ENCODE results near the gene MORC2. TPM values are rescaled to one million over a fixed set of nuclear protein-coding genes. Genes with fewer than 3 reads are reported as not detected.

MORC2 gene
- total and polyA plus RNA-seq, 8 donors: 4.4 to 64.8 (median 17.0) TPM

DNA sequence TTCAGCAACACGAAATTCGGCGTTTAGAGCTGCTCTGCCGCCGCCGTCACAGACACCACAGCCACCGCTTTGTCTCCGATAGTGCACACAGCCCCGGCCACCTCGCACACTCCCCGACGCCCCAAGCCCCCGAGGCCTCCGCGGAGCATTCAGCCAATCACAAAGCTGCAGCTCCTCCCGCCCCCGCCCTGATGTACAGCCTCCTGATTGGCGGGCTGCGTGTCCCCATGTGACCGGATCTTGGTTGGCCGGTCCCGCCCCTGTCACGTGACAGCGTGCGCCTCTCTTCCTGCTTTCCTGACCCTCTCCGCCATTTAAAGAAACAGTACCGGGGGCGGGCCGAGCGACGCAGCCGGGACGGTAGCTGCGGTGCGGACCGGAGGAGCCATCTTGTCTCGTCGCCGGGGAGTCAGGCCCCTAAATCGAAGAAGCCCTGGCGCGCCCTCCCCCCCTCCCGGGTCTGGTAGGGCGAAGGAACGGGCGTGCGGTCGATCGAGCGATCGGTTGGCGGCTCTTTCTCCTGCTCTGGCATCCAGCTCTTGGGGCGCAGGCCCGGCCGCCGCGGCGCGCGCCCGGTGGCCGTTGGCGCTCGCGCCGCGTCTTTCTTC lies 454 bp upstream of the MORC2 start, which contains the start of gene TUG1:
Gene TUG1 (plus strand): TSS at position 342 of the 608 bp plus-strand sequence.
- intact Hi-C loops (cut with DNase I; ENCODE audit: low total_unique reads): no loop called here
- Histone ChIP-seq H3K27me3 (no peaks in the 10 kb centered on the region), H3K9me3 (peaks cover 11 to 36% (median 22%) of the 10 kb centered on the region in 4 donors), H3K4me1 (peaks cover 18 to 66% (median 37%) of the 10 kb centered on the region in 4 donors), H3K36me3 (peaks cover 25 to 34% (median 29%) of the 10 kb centered on the region in 4 donors), H3K4me3 (peak within 1 kb of the TSS; percentile 73 to 88 (median 85)), H3K27ac (peak within 1 kb of the TSS; percentile 88 to 98 (median 95))
- WGBS, 5 donors: 0 to 1% (median 0%) methylated on average over 11 to 67 of the region's 67 CpGs
- TF ChIP-seq POLR2A (IDR thresholded peaks at IDR 0.05) (peak in 2 of 4 donors; percentile 32 to 76), POLR2AphosphoS5 (IDR thresholded peaks at IDR 0.05) (peak; percentile 93 to 98 (median 96)), EP300 (IDR thresholded peaks at IDR 0.05) (no peak)
- TF ChIP-seq, protein P1, sequence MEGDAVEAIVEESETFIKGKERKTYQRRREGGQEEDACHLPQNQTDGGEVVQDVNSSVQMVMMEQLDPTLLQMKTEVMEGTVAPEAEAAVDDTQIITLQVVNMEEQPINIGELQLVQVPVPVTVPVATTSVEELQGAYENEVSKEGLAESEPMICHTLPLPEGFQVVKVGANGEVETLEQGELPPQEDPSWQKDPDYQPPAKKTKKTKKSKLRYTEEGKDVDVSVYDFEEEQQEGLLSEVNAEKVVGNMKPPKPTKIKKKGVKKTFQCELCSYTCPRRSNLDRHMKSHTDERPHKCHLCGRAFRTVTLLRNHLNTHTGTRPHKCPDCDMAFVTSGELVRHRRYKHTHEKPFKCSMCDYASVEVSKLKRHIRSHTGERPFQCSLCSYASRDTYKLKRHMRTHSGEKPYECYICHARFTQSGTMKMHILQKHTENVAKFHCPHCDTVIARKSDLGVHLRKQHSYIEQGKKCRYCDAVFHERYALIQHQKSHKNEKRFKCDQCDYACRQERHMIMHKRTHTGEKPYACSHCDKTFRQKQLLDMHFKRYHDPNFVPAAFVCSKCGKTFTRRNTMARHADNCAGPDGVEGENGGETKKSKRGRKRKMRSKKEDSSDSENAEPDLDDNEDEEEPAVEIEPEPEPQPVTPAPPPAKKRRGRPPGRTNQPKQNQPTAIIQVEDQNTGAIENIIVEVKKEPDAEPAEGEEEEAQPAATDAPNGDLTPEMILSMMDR (IDR thresholded peaks at IDR 0.05): peak in 1 of 7 experiments; percentile 22
- DNase-seq: peak; percentile 98 to 100

DNA sequence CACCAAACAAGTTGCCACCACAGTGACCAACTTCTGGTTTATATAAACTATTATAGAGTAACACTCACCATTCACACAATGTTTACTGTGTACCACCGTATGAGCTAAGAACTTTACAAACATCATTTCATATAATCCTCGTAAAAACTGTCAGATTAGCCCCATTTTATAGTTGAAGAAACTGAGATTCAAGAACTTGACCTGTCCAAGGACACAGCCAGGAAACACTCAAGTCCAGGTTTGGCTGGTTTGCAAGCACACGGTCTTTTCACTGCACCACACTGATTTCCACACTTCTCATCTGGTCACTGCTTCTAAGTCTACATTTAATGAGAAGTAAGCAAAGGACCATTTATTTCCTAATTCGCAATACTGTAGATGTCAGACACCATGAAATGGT lies 3.7 kb downstream of the MORC2 start:
- no peak overlapping the region for H3K27ac ChIP-seq
- WGBS, 5 donors: 84 to 91% (median 87%) methylated on average over 4 of the region's 4 CpGs
- intact Hi-C loops (cut with DNase I; ENCODE audit: low total_unique reads): no loop called here
- no peaks in the 10 kb centered on the region for H3K36me3 ChIP-seq
- no peak for TF ChIP-seq POLR2A (IDR thresholded peaks at IDR 0.05)
- TF ChIP-seq POLR2AphosphoS5 (IDR thresholded peaks at IDR 0.05): no peak
- TF ChIP-seq, protein P1 (IDR thresholded peaks at IDR 0.05): no peak
- no peak for TF ChIP-seq EP300 (IDR thresholded peaks at IDR 0.05)
- peaks cover 6 to 47% (median 24%) of the 10 kb centered on the region in 4 donors for H3K4me1 ChIP-seq
- no peaks in the 10 kb centered on the region for H3K27me3 ChIP-seq
- no peaks in the 10 kb centered on the region for H3K9me3 ChIP-seq
- no peak for DNase-seq
- no peak overlapping the region for H3K4me3 ChIP-seq

DNA sequence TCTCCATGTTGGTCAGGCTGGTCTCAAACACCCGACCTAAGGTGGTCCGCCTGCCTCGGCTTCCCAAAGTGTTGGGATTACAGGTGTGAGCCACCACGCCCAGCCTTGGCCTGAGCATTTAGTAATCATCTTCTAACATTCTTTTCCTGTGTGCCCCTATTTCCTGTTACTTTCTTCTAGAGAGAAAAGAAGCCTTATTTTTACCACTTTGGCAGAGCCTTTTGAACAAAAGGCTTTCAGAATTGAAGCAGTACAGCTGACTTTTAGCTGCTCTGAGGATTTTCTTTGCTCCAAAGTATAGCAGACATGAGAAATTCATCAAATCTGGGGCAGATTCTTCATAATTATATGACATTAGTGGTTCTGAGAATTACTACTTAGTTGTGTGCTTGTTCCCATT lies 13.4 kb downstream of the MORC2 start:
- no peak overlapping the region for H3K27ac ChIP-seq
- H3K36me3 ChIP-seq: peaks cover 4 to 70% (median 62%) of the 10 kb centered on the region in 4 donors
- no peak for DNase-seq
- no peaks in the 10 kb centered on the region for H3K9me3 ChIP-seq
- H3K4me3 ChIP-seq: no peak overlapping the region
- TF ChIP-seq POLR2AphosphoS5 (IDR thresholded peaks at IDR 0.05): no peak
- TF ChIP-seq, protein P1 (IDR thresholded peaks at IDR 0.05): no peak
- TF ChIP-seq EP300 (IDR thresholded peaks at IDR 0.05): no peak
- H3K27me3 ChIP-seq: no peaks in the 10 kb centered on the region
- intact Hi-C loops (cut with DNase I; ENCODE audit: low total_unique reads): no loop called here
- 92 to 98% (median 96%) methylated on average over 4 of the region's 4 CpGs for WGBS, 5 donors
- H3K4me1 ChIP-seq: no peaks in the 10 kb centered on the region

DNA sequence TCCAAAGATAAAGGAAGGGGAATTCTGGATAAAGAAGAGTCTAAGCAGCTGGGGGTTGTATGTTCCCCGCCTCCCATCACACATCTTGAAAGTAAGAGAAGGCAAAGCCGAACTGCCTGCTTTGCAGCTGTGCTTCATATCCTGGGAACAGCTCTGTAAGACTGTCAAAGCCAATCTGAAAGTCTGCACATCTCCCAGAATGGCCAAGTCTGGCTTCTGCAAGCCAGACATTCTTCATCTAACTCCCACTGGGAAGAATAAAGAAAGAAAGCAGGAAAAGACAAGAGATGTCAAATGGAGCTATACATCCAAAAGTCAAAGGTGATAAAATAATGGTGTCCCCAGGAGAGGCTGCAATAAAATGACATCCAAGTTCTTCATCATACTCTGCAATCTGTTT lies 15.4 kb downstream of the MORC2 start:
- TF ChIP-seq, protein P1 (IDR thresholded peaks at IDR 0.05): no peak
- TF ChIP-seq POLR2A (IDR thresholded peaks at IDR 0.05) (no peak), EP300 (IDR thresholded peaks at IDR 0.05) (no peak), POLR2AphosphoS5 (IDR thresholded peaks at IDR 0.05) (no peak)
- peaks cover 16 to 89% (median 82%) of the 10 kb centered on the region in 4 donors for H3K36me3 ChIP-seq
- no peak for DNase-seq
- H3K4me3 ChIP-seq: no peak overlapping the region
- no peaks in the 10 kb centered on the region for H3K9me3 ChIP-seq
- H3K27me3 ChIP-seq: no peaks in the 10 kb centered on the region
- WGBS, 5 donors: 80 to 100% (median 94%) methylated on average over 2 of the region's 2 CpGs
- H3K27ac ChIP-seq: no peak overlapping the region
- intact Hi-C loops (cut with DNase I; ENCODE audit: low total_unique reads): no loop called here
- peaks cover 0 to 7% (median 3%) of the 10 kb centered on the region in 4 donors for H3K4me1 ChIP-seq
